G401 (cell line): Measurements from ENCODE around the gene WASHC4. TPM values are rescaled to one million over a fixed set of nuclear protein-coding genes. Genes with fewer than 3 reads are reported as not detected.

Experiments
- DNase-seq: peaks from one replicate; pipeline ENCODE4 v3.0.0-alpha.2; 2015; ENCODE audit warnings: low spot score
- in situ Hi-C: cut with HindIII; loops from 2 replicates; pipeline ENCODE4 v1.10.0; 2016; ENCODE audit warnings: low sequenced_read_pairs, mixed read lengths
- total RNA-seq: library from RNA; depleted of rRNA; stranded (reverse); fragments of >200 nt; shearing (Covaris generic); gene quantifications from 2 replicates; pipeline ENCODE4 v1.2.3, GENCODE V29; 2014; rRNA removed

Gene WASHC4
- 21.9 and 77.3 TPM in 2 replicates for total RNA-seq

GRCh38 chr12:105107494-105108371, at the start of gene WASHC4:
Gene WASHC4 (plus strand): TSS chr12:105107731. CDS start chr12:105107801, 70 bp downstream.
- DNase-seq, result peak; percentile 91
- in situ Hi-C loops, result no loop called here

GRCh38 chr12:105060715-105061378, 46.7 kb upstream of the WASHC4 start:
- in situ Hi-C loops, result no loop called here
- DNase-seq, result no peak

GRCh38 chr12:105064564-105065178, 42.9 kb upstream of the WASHC4 start:
- in situ Hi-C loops, result no loop called here
- no peak for DNase-seq

GRCh38 chr12:105067511-105068031, 40.0 kb upstream of the WASHC4 start:
- no peak for DNase-seq
- in situ Hi-C loops, result no loop called here

GRCh38 chr12:105069936-105070702, 37.4 kb upstream of the WASHC4 start:
- in situ Hi-C loops, result no loop called here
- DNase-seq, result no peak

- in situ Hi-C loops, result no loop called here
- DNase-seq, result no peak
Observed at GRCh38 chr12:105071981-105072380, 35.5 kb upstream of the WASHC4 start.

- in situ Hi-C loops, result no loop called here
- DNase-seq, result no peak
Observed at GRCh38 chr12:105072888-105073488, 34.5 kb upstream of the WASHC4 start.

GRCh38 chr12:105076098-105076497, 31.4 kb upstream of the WASHC4 start:
- in situ Hi-C loops, result no loop called here
- DNase-seq, result no peak

- no peak for DNase-seq
- in situ Hi-C loops, result no loop called here
Observed at GRCh38 chr12:105076913-105077312, 30.6 kb upstream of the WASHC4 start.

GRCh38 chr12:105077435-105077834, 30.1 kb upstream of the WASHC4 start:
- in situ Hi-C loops, result no loop called here
- DNase-seq, result no peak

GRCh38 chr12:105078712-105079570, 28.6 kb upstream of the WASHC4 start:
- DNase-seq, result no peak
- in situ Hi-C loops, result no loop called here

GRCh38 chr12:105083031-105083430, 24.5 kb upstream of the WASHC4 start:
- in situ Hi-C loops, result no loop called here

GRCh38 chr12:105083551-105084105, 23.9 kb upstream of the WASHC4 start:
- peak; percentile 77 for DNase-seq
- in situ Hi-C loops, result no loop called here

More at GRCh38 chr12:105083031-105083430, 24.5 kb upstream of the WASHC4 start:
- peak; percentile 43 for DNase-seq

GRCh38 chr12:105084251-105085250, 23.0 kb upstream of the WASHC4 start, which contains the start of gene ALDH1L2:
Gene ALDH1L2 (minus strand): TSS chr12:105084458. CDS start chr12:105084436, 22 bp downstream.
- in situ Hi-C loops, result no loop called here
- DNase-seq, result peak; percentile 83

- in situ Hi-C loops, result no loop called here
Observed at GRCh38 chr12:105085501-105085900, 22.0 kb upstream of the WASHC4 start.

GRCh38 chr12:105089817-105090216, 17.7 kb upstream of the WASHC4 start:
- no peak for DNase-seq
- in situ Hi-C loops, result no loop called here

More at GRCh38 chr12:105085501-105085900, 22.0 kb upstream of the WASHC4 start:
- DNase-seq, result peak; percentile 34
